Stimulated activated CD4-positive, alpha-beta T cell treated with anti-CD3 and anti-CD28 coated beads, Interleukin-4, amount 100 ng/mL, for 24 hours (primary cell): ENCODE results near the gene ATP6V1G2.
A peak's percentile ranks its signal among the peaks of the same experiment; 100 is the strongest.

Source experiments
- DNase-seq: peaks from one replicate; pipeline ENCODE4 v3.0.0-alpha.2; 2020

Gene ATP6V1G2

GRCh38 chr6:31546958-31547726 is 734 bp upstream of the ATP6V1G2 start, which contains the start of gene NFKBIL1:
TSS of gene NFKBIL1 (plus strand) at chr6:31547608. CDS start at chr6:31547695, 87 bp downstream.
- peak; percentile 93 for DNase-seq

DNA sequence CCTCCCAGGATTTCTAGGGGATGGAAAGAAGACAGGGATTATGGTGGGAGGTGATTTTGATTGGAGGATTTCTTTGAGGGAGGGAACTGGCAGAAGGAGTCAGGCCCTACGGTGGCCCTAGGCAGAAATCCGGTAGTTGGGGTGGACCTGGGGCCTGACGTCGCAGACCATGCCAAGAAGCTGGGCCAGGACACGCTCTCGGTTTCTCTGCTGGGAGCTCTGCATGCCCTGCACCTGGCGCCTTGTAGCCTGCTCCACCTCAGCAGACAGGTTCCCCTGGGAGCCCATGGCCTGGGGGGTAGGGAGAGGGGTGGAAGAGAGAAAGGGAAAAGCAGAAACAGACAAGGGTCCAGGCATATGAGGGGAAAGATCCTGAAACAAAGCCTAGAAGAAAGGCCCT is 1.1 kb downstream of the ATP6V1G2 start:
- DNase-seq, result no peak

GRCh38 chr6:31544676-31545075 is 1.7 kb downstream of the ATP6V1G2 start:
- no peak for DNase-seq

GRCh38 chr6:31543639-31544038 is 2.8 kb downstream of the ATP6V1G2 start:
- no peak for DNase-seq

DNA sequence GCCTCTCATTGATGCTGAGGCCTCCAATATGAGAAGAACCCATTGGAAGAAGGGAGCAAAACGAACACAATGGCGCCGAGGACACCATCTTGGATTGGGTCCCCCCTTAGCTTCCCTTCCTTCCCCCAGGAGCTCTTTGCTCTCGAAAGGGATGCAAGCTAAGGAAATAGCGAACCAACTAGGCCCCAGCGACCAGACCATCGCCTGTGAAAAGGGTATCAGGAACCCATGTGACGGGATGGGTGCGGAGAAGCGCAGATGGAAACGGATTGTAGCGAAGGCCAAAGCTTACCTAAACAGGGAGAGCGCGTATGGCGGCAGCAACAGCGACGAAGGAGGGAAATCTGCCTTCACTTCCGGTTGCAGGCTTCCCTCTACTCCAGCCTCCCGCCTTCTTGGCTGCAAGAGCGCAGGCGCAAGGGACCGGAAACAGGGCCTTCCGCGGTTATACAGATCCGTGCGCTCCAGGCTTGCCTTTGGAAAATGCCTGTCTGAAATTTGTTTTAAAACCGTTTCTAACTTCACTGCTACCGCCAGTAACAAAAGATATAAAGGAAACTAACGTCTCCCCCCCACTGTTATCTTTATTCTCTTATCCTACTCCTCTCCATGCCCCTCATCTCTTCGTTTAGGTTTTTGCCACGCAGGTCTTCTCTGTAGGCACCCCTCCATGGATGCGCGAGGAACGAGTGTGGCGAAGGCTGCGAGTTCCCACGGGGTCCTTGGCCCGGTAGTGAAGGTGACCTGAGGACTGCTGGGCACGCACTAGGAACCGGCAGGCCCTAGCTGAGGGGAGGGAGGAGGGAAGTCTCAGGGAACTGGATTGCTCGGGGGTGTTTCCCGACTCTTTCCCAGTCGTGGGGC is 4.5 kb downstream of the ATP6V1G2 start, which contains the start of gene DDX39B:
DDX39B (minus strand) TSS at position 346 of the 864 bp plus-strand sequence. CDS start 1,471 bp downstream, outside the sequence.
- DNase-seq, result peak; percentile 96

DNA sequence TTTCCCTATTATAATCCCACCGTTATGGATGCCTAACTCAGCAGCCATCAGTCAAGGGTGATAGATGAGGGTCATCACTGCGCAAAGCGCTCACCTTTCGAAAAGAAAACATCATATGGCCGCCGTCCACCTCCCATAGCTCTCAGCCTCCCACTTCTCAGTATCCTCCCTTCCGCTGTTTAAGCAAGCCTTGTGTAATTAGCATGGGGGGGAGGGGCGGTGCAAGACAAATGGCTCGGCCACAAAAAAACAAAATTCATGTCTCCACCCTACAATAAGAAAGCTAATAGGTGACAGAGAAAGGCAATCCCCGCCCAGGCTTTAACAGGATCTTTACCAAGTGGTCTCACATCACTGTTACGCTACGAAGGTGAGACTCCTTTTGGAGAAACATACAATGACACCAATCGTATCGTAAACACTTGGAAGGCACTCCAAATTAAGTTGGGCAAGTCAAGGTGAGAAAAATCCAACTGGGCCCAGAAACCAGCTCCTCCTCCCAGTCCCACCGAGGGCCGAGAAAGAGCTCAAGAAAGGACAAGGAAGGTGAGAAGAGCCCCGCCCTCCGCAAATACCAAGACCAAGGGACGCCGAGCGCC is 5.2 kb downstream of the ATP6V1G2 start:
- peak; percentile 67 for DNase-seq

GRCh38 chr6:31540640-31541039 is 5.8 kb downstream of the ATP6V1G2 start:
- no peak for DNase-seq

DNA sequence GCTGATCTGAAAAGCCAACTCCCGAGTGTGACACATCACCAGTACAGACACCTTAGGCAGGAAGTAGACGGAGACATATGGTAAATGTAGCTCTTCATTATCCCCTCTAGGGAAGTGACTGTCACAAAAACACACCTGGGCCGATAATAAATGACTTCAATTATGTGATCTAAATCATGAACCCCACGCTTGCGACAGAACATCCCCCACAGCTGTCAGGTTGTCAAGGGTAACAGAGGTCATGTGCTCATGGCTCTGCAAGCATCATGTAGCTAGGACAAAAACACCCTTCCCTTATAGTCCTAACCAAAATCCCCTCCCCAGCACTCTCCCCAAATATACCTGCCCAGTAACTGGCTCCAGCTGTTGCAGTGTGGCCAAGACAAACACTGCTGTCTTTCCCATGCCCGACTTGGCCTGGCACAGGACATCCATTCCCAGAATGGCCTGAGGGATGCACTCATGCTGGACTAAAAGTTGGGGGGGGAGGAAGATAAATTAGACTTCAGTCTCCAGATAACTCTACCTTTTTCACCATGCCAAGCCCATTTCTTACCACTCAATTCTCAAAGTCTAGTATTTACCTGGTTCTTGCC is 7.5 kb downstream of the ATP6V1G2 start:
- no peak for DNase-seq

DNA sequence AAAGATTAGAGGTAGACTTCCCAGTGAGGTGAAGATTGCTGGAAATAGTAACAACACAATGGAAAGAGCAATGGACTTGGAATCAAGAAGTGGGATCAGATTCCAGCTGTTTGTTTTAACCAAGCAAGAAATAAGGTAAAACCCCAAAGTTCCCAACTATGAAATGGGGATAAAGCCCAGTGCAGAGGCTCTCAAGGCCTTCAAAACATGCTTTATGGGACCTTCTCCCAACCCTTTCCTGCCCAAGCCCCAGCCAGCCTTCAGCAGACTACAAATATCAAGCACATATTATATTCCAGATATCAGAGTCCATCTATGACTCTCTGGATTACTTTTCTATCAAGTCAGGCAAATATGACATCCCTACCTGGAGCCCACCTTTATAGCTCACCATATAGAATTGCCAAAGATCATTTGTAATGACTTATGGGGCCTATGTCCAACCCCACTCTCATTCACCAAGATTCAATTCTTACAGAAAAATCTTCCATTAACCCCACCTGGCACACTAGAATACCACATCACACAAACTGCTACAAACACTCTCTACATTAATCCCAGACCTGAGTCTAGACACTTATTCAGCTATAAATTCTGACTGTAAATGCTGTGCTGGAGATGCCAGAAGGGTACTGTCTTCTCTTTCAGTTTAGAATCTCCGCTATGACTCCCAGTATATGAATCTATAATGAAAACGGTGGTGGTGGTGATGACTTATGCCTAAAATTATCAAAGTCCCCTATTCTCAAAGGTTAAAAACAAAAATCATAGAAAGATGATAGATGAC is 10.7 kb downstream of the ATP6V1G2 start:
- DNase-seq, result no peak

- no peak for DNase-seq
Observed at GRCh38 chr6:31534521-31535040, 11.8 kb downstream of the ATP6V1G2 start.

- DNase-seq, result no peak
Observed at GRCh38 chr6:31534011-31534410, 12.4 kb downstream of the ATP6V1G2 start.

GRCh38 chr6:31533455-31533841 is 13.0 kb downstream of the ATP6V1G2 start:
- no peak for DNase-seq

- no peak for DNase-seq
Observed at GRCh38 chr6:31532644-31533454, 13.6 kb downstream of the ATP6V1G2 start.

DNA sequence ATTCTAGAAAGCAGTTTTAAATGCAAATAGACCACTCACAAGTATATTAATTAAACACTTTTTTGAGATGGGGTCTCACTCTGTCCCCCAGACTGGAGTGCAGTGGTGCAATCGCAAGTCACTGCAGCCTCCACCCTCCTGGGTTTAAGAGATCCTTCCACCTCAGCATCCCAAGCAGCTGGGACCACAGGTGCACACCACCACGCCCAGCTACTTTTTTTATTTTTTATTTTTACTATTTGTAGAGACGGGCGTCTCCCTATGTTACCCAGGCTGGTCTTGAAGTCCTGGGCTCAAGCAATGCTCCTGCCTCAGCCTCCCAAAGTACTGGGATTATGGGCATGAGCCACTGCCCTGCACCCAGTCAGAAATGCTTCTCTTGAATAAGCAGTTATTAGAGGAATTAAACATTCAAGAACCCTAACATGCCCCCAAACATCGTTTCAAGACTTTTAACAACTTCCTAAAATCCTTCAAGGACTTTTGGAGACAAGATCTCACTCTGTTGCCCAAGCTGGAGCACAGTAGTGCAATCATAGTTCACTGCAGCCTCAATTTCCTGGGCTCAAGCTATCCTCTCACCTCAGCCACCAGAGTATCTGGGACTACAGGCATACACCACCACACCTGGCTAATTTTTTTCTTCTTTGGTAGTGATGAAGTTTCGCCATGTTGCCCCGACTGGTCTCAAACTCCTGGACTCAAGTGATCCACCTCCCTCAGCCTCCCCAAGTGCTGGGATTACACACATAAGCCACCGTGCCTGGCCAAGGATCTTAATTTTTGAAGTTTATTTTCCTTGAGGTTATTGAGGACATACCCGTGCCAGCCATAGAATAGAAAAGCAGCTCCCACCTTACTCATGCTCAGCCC is 14.4 kb downstream of the ATP6V1G2 start:
- DNase-seq, result no peak

DNA sequence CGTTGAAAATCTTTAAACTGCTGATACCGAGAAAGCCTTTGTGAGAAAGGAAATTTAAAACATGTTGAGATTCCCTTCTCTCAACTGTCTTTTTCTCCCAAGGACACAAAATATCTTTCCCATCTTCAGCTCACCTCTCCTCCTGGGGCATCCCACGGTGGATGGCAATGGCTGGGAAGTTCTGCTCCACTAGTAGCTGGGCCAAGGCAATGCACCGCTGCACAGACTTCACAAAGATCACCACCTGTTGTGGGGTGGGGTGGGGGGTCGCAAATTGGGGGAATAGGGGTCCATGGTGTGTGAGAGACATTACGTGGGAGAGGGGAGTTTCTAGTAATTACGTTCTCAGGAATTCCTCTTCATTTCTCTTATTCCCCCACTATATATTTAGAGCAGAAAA is 15.2 kb downstream of the ATP6V1G2 start:
- no peak for DNase-seq

DNA sequence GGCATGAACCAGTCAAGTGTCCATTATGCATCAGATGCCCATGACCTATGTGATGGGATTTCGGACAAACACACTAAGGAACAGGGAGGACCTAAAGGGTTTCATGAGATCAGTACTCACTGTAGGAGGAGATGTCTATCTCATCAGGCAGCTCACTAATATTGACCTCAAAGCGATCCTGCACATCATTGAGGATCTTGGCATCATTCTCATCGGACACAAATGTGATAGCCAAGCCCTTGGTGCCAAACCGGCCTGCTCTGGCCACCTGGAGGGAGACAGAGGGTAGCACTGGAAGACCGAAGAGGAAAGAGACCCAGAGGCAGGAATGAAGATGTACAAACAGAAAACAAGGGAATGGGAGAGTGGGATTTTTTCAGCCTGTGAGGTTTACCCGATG is 15.7 kb downstream of the ATP6V1G2 start:
- DNase-seq, result no peak

- DNase-seq, result no peak
Observed at GRCh38 chr6:31529329-31530150, 16.9 kb downstream of the ATP6V1G2 start.

DNA sequence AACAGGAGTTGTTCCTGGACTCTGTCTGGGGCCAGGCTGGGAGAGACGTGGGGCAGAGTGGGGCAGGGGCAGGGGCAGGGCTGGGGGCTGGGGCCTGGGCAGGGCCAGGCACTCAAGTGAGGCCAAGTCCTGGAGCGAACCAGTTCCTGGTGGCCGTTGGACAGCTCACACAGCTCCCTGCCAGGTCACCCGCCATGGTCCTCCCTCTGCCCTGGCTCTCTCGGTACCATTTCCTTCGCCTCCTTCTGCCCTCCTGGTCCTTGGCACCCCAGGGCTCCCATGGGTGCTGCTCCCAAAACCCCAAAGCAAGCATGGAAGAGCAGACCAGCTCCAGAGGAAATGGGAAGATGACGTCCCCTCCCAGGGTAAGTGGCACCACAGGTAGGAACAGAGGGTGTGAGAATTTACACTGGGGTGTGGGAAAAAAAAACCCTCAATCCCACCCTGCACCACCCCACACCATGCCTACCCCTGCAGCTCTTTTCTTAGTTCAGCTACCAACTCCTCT is 17.5 kb downstream of the ATP6V1G2 start, which contains the start of gene MCCD1:
MCCD1 (plus strand) TSS at position 142 of the 508 bp plus-strand sequence; CDS start at position 195, 53 bp downstream.
- no peak for DNase-seq
